Measurements from ENCODE around the gene COX14. TPM values are rescaled to one million over a fixed set of nuclear protein-coding genes. Genes with fewer than 3 reads are reported as not detected.
A peak's percentile ranks its signal among the peaks of the same experiment; 100 is the strongest.

COX14 gene
- total RNA-seq, 1 experiment from 2014 or later: 31.9 TPM

GRCh38 chr12:50105913-50106450, 6.1 kb upstream of the COX14 start:
- Histone ChIP-seq H4K5ac (ENCODE audit: insufficient read length, low read depth, low read length) (no peak overlapping the region), H2AFZ (ENCODE audit: low read length) (no peak overlapping the region), H3K14ac (ENCODE audit: insufficient read depth, low read length) (no peak overlapping the region), H2BK20ac (ENCODE audit: low read depth, low read length, poor library complexity, severe bottlenecking) (no peak overlapping the region), H3K79me1 (ENCODE audit: insufficient read depth, low read depth, low read length, poor library complexity, severe bottlenecking) (no peaks in the 10 kb centered on the region), H4K20me1 (ENCODE audit: control insufficient read depth, insufficient read depth, insufficient read length) (no peaks in the 10 kb centered on the region), H3K79me2 (ENCODE audit: insufficient read depth, low read length) (no peaks in the 10 kb centered on the region), H3K9ac (ENCODE audit: extremely low read depth, insufficient read length, low read length) (no peak overlapping the region), H3K27me3 (ENCODE audit: insufficient read depth, low read length) (no peaks in the 10 kb centered on the region), H3K27ac (ENCODE audit: insufficient read length, low read depth, low read length) (no peak overlapping the region), H2BK120ac (ENCODE audit: low read depth, low read length, poor library complexity, severe bottlenecking) (no peak overlapping the region), H3K9me3 (ENCODE audit: control insufficient read depth, low read depth, low read length) (no peaks in the 10 kb centered on the region), H2BK12ac (ENCODE audit: insufficient read length, low read depth, low read length) (no peak overlapping the region), H2BK15ac (ENCODE audit: low read depth, low read length) (no peak overlapping the region), H3K4me2 (ENCODE audit: insufficient read depth, insufficient read length, low read length) (no peak overlapping the region), H3K18ac (ENCODE audit: insufficient read length, low read depth, low read length) (no peak overlapping the region), H2AK5ac (ENCODE audit: insufficient read length, low read length) (no peak overlapping the region), H3T11ph (ENCODE audit: low read length) (no peak overlapping the region), H4K91ac (ENCODE audit: insufficient read length, low read depth, low read length) (no peak overlapping the region), H3K4ac (ENCODE audit: low read depth, low read length) (no peak overlapping the region), H3K23me2 (ENCODE audit: insufficient read length, low read depth, low read length, poor library complexity, severe bottlenecking) (no peaks in the 10 kb centered on the region), H4K8ac (replicated peaks; ENCODE audit: insufficient read length, low read depth, low read length) (no peak overlapping the region), H3K4me1 (ENCODE audit: insufficient read depth, low read length) (peaks cover 10% of the 10 kb centered on the region; the same call in 1 of the 2 replicates), H3K23ac (ENCODE audit: insufficient read length, low read depth, low read length) (no peak overlapping the region), H2BK5ac (ENCODE audit: insufficient read length, low read length) (no peak overlapping the region), H3K56ac (ENCODE audit: insufficient read length, low read depth, low read length) (no peak overlapping the region)
- WGBS (ENCODE audit: extremely low coverage, insufficient read length, low lambda C conversion rate): no CpG with 5 or more reads among the region's 12 CpGs
- 0 out of 5 replicates have a peak overlapping the region, but pooled peaks of 1 of the 2 experiments have one; percentile 3 for H3K4me3 Mint-ChIP-seq
- H3K27ac Mint-ChIP-seq: peak overlapping the region in 1 of 3 experiments; percentile 24; a peak in 1 of 7 replicates
- TF ChIP-seq CTCF (conservative IDR thresholded peaks at IDR 0.05): no peak
- no peaks in the 10 kb centered on the region for H3K9me3 Mint-ChIP-seq
- peaks cover 4% of the 10 kb centered on the region for H3K27me3 Mint-ChIP-seq (ENCODE audit: low read depth)
- H3K4me1 Mint-ChIP-seq: peaks cover 35 to 46% of the 10 kb centered on the region in 2 experiments
- H3K36me3 Mint-ChIP-seq (ENCODE audit: insufficient read depth in 1 of 3, low read depth in 3 of 3): peaks cover 2 to 11% (median 7%) of the 10 kb centered on the region in 3 experiments; a peak in 4 of 7 replicates
- DNase-seq: no peak

All from H9 (cell line).